NCI-H2196 (cell line): ENCODE results near the gene GAST.
A peak's percentile ranks its signal among the peaks of the same experiment; 100 is the strongest.
"Not testable (repeated sequence)": the region's sequence is repeated elsewhere in the genome, so short reads cannot be mapped to it uniquely, and the experiment has no call there.

Experiments
- DNase-seq: peaks from one replicate; lab custom pipeline; 2025; ENCODE audit not compliant: unreplicated experiment; lab: John Stamatoyannopoulos, UW

The GAST gene

DNA sequence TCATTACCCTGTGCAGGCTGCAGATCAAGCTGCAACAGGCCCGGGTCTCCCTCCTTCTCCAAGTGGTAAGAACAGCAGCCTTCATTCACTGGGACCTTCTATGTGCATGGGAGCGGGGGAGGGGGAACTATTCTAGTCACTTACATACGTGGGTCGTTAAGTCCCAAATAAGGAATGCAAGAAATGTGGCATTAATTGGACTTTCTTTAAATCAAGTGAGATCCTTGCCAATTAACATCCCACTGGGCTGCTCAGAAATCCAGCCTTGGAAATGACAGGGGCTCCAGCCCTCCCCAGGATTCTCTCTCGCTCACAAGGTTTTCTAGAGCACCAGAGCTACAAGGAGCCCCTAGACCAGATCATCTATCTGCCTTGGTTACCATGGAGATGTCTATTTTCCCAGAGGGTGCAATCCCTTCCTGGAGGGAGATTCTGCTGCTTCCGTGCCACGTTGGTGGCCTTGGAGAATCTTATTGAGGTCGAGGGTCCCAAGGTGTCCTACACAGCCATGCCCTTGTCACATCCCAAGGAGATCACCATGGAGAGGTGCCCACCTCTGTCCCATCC is 28.6 kb upstream of the GAST start:
- no peak for DNase-seq

DNA sequence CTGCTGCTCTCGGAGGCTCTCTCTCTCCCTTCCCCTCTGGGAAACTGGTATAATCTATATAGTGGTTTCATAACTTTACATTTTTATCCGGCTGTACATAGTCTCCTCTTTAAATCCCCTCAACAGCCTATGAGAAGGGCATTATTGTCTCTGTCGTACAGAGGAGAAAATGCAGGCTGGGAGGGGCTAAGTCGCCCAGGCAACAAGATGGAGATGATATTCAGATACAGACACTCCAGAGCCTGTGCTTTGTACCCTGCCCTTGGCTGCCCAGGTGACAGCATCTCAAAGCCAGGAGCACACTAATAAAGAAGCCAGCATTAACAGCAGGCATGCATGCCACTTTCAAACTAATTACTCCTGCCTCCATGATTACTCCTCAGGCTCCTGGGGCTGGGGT is 28.1 kb upstream of the GAST start:
- no peak for DNase-seq

DNA sequence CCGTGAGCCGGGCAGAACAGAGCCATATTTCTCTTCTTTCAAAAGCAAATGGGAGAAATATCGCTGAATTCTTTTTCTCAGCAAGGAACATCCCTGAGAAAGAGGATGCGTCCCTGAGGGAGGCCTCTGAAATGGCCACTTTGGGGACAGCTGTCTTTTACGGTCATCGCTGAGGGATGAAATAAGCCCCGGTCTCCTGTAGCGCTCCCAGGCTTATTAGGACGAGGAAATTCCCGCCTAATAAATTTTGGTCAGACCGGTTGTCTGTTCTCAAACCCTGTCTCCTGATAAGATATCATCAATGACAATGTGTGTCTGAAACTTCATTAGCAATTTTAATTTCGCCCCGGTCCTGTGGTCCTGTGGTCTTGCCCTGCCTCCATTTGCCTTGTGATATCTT is 26.4 kb upstream of the GAST start:
- not testable (repeated sequence) for DNase-seq

DNA sequence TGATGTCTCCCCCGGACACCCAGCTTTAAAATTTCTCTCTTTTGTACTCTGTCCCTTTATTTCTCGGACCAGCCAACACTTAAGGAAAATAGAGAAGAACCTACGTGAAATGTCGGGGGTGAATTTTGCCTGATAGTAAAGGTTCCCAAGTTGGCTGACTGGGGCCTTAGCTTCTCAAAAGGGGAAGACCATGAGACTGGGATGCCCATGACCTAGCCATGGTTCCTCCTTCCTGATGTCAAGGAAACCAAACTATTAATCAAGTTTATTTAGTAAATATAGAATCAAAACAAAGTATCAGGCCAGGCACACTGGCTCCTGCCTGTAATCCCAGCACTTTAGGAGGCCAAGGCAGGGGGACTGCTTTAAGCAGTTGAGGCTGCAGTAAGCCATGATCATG is 25.9 kb upstream of the GAST start:
- no peak for DNase-seq

DNA sequence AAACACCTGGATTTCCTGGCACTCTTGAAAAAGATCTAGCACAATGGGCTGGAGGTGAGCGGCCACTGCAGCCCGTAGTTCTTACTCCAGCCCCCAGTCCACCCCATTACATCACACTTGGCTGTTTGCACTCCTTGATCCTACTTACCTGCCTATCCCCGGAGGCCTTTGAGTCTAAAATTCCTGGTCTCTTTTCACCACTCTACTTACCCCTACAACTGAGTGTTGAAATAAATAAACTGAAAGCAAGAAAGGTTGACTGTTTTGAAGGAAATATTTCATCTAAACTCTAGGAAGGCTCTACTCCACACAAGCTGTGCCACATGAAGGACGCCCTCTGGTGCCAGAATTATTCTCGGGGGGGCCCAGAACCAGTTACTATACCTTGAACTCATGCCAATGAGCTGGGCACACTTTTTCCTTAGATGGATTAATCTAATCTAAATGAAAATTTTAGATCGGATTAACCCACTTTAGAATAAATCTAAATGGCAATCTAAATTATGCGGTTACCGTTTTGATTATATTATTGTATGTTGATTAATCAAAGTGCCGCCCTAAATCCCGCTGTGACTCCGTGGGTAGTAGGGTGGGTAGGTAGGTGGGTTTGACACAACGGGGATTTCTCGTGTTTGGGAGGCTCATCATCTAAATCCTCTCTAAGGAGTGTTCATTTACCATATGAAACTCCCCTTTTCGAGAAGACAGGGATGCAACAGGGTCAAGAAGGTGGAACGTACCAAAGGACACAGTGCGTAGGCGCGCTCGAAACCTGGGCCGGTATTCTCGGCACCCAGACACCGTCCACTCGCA is 24.1 kb upstream of the GAST start:
- DNase-seq, result peak; percentile 36

GRCh38 chr17:41688641-41689496 is 23.3 kb upstream of the GAST start, which contains the start of gene EIF1:
TSS of gene EIF1 (plus strand) at chr17:41688885. CDS start at chr17:41689039, 154 bp downstream.
- DNase-seq, result peak; percentile 94

GRCh38 chr17:41689497-41690299 is 22.4 kb upstream of the GAST start:
- DNase-seq, result no peak

- DNase-seq, result no peak
Measured at GRCh38 chr17:41690497-41690896, 21.6 kb upstream of the GAST start.

- DNase-seq, result no peak
Measured at GRCh38 chr17:41691031-41691777, 20.9 kb upstream of the GAST start.

GRCh38 chr17:41692722-41693521 is 19.2 kb upstream of the GAST start:
- no peak for DNase-seq

- no peak for DNase-seq
Measured at GRCh38 chr17:41695134-41695661, 16.9 kb upstream of the GAST start.

DNA sequence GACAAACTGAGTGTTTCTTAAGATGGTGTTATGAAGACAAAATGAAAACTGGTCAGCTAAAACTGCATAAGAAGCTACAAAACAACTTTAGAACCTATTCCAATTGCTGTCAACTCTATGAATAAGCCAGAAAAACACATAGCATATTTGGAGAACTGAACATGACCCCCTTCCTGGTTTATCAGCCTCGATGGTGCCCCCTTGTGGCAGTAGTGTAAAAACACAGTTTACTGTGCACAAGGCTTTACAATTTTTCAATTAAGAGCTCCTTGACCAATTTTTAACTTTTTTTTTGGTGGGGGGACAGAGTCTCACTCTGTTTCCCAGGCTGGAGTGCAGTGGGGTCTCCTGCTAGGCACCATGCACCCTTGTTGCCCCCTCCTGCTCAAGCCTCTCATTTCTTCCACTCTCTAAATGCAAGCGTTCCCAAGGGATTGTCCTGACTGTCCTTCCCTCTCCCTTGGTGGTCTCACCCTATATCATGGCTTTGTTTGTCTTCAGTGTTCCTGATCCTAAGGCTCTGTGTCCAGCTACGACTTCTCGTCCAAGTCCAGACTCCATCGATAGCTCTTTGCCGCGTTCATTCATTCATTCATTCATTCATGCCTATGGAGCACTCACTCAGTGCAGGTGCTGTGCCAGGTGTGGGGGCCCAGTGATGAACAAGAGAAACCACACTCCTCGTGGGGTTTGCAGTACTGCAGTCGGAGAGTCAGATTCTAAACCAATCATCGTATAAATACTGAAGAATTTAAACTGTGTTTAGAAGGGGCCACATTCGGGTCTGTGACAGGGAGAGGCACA is 16.0 kb upstream of the GAST start:
- peak; percentile 67 for DNase-seq

DNA sequence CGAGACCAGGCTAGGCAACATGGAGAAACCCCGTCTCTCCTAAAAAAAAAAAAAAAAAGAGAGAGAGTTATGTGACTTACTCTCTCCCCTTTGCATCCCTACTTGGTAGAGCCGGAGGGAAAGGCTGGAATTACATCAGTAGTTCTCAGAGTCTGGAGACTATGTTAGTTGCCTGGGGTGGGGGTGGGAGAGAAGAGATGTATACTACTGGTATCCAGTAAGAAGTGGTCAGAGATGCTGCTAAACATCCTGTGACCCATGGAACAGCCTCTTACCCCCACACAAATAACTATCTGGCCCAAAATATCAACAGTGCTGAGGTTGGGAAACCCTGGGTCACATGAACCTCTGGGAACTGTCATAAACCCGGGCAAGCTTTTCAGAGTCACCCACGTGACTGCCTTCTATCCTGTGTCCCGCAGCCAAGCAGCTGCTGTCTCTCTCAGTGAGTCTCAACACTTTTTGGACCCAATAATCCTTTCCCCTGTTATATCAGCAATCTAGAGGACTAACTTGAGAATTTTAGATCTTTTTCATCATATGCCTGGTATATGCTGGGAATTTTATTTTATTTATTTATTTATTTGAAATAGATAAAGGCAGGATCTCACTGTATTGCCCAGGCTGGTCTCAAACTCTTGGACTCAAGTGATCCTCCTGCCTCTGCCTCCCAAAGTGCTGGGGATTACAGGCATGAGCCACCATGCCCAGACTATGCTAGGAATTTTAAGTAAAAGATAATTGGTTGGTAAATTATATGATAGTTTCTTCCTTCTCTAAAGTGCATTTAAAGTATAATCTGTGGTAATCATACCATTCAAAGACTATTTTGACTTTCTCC is 14.8 kb upstream of the GAST start:
- no peak for DNase-seq

- DNase-seq, result not testable (repeated sequence)
Measured at GRCh38 chr17:41700843-41701242, 11.3 kb upstream of the GAST start.

DNA sequence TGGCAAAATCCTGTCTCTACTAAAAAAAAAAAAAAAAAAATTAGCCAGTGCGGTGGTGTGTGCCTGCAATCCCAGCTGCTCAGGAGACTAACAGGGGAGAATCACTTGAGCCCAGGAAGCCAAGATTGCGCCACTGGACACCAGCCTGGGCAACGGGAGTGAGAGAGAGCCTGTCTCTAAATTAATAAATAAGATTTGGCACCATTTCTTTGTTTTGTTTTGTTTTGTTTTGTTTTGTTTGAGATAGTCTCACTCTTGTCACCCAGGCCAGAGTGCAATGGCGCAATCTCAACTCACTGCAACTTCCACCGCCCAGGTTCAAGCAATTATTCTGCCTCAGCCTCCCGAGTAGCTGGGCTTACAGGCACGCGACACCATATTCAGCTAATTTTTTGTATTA is 9.4 kb upstream of the GAST start:
- DNase-seq, result no peak

- no peak for DNase-seq
Measured at GRCh38 chr17:41705271-41705991, 6.7 kb upstream of the GAST start.
